ENCODE measurements around the gene WBP2.

WBP2 gene

GRCh38 chr17:75855310-75856061, at the start of gene WBP2:
Gene WBP2, minus strand, starts transcription at chr17:75855335. Its CDS starts 38 bp downstream, at chr17:75855297.
- DNase-seq = peak; percentile 94

- no peak for DNase-seq
Measured at GRCh38 chr17:75902406-75902805, 47.3 kb upstream of the WBP2 start.

GRCh38 chr17:75901727-75902126, 46.6 kb upstream of the WBP2 start:
- no peak for DNase-seq

DNA sequence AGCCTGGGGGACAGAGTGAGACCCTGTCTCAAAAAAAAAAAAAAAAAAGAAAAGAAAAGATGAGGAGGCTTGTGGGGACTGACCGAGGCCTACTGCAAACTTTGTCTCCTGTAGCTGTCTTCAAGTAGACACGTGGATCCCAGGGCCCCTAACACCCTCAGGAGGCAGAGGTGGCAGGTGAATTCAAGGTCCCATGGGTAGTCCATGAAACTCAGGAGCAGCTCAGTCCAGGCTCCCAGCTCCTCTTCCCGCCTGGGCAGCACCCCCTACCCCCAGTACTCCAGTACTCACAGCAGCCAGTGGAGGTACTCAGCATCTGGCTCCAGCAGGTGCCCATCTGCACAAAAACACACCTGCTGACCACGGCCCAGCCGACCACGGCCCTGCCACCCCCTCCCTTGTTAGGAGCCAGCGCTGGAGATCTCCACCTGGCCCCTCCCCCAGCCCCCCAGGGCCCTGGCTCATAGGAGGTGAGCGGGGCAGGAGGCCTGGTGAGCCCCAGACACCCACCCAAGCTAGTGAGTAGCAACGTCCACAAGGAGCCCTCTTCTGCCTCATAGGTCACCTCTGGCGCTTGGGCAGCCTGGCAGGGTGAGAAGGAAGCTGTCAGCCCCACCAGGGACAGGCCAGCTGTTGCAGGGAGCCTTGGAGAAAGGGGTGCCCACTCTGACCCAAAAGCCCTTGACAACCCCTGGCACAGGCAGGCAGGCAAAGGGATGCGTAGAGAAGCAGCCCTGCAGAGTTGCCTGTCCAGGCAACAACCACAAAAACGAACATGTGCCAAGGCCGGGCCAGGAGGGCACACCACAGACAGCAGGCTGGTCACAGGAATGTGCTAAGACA, 45.8 kb upstream of the WBP2 start:
- no peak for DNase-seq

- no peak for DNase-seq
Measured at GRCh38 chr17:75899767-75900468, 44.8 kb upstream of the WBP2 start.

DNA sequence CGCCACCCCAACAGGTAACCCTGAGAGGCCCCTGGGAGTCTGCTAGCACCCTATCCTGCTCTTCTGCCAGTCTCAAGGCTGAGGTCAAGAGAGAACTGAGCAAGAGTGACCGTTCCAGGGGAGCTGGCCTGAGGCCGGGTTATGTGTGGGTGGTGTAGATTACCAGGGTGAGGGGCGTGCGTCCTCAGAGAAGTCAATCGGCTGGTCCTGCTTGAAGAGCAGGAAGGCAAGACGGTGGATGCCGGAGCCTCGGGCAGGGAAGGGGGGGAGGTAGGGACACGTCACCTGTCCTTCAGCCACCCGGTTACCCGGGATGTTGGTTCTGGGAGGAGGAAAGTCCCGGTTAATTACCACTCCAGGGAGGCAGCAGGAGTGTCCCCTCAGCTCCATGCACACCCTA, 44.2 kb upstream of the WBP2 start:
- no peak for DNase-seq

DNA sequence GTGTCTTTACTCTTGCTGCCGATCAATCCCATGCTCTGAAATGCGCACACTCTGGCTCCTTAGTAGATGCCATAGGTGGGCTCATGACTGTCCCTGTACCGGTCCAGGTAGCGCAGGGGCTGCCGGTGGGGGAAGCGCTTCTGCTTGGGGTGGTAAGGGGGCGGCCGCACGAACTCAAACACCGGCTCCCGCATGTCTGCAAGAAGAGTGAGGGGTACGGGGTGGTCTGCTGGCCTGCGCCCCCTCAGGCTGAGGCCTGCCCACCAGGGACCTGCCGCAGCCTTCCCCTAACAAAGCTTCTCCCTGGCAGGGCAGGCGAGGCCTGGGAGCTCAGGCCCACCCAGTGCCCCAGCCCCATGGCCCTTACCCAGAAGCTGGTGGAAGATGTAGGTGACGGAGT, 43.7 kb upstream of the WBP2 start:
- no peak for DNase-seq

DNA sequence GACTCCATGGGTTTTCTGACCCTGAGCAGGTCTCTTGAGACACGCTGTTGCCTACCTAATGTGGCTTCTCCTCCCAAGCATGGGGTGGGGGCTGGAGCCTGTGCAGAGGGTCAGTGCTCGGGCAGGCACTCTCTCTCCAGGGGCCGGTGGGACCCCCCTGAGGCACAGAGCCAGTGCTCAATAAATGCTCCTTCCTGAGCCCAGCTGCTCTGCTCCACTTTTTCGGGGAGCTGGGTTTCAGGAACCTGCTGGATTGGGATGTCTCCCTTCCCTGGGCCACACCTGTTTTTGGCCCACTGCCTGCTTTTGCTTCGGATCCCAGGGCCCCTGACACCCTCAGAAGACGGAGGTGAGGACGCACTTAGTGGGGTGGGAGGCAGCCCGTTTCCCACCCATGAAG, 42.9 kb upstream of the WBP2 start:
- DNase-seq = no peak

DNA sequence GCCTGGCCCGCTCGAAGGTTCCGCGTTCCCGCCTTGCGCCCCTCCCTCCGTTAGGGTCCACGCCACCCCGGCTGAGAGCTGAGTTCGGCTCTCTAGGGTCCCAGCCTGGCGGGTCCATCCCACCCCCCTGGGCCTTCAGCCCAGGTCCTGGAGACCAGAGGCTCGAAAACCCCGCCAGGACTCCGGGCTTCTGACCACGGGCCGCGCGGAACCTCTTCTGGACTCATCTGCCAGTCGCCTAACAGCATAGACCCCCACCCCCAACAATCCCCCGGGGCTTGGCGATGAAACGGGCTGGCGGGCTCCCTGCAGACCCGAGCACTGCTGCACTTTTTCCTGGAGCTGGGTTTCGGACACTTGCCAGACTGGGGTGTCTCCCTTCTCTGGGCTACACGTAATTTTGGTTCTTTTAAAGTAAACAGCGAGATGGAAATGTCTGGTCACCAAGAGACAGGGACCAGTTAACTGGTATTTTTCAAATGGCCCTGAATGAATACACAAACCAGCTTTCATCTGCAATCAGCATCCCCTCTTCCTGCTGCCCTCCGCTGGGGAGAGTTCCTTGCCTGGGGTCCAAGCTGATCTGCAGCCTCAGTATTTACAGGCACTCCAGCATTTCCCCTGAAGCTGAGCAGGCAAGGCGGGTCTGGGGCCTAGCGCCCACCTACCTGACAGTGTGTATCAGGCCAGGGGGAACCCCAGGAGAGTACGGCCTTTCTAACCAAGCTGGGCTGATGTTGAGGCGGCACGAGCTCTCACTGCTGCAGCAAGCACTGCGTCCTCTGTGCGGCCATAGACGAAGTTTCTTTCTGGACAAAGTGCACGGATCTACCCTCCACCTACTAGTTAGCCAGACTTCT, 42.3 kb upstream of the WBP2 start:
- no peak for DNase-seq

DNA sequence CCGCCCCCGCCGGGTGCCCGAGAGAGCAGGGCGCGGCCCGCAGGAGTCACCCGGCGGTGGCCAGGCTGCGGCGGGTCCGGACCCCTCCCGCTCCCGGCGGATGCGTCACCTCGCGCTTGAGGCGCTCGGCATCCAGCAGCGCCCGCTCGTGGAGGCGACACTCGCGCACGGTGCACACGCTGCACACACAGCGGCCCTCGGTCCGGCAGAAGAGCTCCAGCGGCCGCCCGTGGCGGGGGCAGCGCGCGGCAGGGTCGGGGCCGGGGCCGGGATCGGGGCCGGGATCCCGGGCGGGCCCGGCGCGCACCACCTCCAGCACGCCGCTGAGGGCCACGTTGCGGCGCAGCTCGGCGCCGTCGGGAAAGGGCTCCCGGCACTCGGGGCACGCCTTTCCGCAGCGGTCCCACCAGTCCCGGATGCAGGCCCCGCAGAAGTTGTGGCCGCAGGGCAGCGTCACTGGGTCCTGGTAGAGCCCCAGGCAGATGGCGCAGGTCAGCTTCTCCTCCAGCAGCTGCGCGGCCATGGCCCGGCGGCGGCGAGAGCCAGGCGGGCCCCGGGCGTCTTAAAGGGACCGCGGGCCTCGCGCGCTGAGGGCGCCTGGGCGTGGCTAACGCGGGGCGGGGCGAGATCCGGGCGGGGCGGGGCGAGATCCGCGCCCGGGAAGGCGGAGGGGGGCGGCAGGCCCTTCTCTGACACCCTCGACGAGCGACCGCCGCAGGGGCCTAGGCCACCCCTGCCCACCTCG, 41.5 kb upstream of the WBP2 start, which contains the start of gene TRIM65:
Gene TRIM65 (minus strand): TSS at position 537 of the 745 bp plus-strand sequence. CDS start 14 bp downstream, at position 523.
- peak; percentile 91 for DNase-seq

GRCh38 chr17:75895370-75896155, 40.4 kb upstream of the WBP2 start:
- DNase-seq = no peak

DNA sequence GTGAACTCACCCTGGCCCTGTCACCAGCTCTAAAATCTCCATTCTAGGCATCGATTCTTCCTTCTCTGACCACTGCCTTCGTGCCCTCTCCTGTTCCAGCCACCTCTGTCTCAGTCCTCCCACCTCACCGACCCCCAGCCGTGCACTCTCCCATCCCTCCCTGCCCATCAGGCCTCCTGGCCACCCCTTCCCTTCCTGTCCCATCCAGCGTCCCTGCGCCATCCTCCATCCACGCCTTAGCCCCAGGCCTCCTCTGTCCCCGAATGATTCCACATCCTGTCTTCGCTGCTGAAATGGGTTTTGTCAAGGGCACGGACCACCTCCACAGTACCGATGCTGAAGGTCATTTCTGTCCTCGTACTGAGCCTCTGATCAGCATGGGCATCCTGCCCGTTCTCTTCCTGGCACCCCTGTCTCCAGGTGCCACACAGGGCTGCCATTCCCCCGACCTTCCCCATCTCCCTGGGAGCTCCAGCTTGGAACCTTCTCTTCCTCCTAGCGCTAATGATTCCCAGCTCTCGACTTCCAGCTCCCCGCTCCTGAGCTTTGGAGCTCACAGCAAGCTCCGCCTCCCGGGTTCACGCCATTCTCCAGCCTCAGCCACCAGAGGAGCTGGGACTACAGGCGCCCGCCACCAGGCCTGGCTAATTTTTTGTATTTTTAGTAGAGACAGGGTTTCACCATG, 39.1 kb upstream of the WBP2 start:
- DNase-seq = no peak

DNA sequence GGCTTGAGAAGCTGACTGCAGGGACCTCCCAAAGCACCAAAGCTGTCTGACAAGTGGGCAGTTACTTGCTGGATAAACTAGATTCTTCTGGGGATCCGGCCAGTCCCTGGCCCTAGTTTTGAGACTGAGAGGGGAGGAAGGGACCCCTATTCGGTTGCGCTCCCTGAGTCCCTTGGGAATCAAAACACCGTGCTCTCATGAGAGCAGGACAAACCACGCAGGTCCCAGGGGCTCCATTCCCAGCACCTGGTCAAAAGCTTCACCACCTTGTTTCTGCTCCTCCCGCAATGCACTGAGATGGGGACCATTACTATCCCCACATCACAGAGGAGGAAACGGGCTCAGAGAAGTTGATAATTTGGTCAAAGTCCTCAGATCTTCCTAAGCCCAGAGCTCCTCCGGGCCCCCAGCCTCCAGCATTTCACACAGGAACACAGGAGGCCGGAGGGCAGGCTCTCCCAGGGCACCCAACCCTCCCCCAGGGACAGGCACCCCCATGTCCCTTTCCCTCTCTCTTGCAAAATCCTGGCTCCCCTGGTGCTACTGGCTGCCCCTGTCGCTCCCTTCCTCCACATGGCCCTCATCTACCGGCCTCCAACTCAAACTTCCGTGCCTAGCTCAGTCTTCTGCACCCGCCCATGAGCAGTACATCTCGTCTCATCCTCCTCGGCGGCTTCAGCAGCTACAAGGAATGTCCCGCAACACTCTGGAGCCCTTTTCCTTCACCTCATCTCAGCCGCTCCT, 38.3 kb upstream of the WBP2 start:
- DNase-seq = no peak

GRCh38 chr17:75892556-75893224, 37.6 kb upstream of the WBP2 start:
- DNase-seq = no peak

DNA sequence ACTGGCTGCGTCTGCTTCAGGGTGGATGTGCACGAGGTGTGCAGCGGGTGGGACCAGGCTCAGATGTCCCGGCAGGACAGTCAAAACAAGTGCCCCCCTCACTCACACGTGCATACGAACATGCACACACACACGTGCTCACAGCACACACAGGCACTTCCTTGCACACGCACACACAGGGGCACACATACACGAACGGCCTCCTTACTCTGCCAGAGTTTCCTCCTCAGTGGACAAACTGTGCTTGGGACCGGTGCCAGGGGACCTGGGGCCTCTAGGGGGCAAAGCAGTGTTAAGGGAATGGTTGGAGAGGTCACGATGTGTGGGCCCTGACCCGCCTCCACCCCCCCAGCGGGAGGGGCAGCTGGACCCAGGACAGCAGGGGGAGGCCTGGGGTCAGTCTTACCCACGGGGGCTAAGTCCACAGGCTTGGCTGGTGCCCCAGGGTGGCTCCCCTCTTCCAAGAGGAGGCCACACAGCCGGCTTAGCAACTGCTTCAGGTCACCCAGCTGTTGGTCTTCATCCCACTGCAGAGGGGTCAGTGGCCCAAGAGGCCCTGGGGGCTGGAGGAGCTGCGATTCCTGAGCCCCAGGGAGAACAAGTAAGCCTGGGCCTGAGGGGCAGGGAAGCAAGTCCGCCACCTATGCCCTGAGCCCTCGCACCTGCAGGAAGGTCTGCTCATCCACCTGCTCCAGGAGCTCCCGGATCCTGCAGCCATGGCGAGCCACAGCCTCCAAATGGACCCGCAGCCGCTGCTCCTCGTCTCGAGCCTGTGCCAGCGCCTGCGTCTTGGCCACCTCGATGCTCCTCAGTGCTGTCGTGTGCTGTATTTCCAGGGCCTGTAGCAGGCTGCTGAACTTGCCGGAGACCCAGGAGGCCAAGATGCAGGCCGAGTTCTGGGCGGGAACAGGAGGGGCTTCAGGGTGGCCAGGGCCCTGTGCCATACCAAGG, 36.7 kb upstream of the WBP2 start:
- no peak for DNase-seq

DNA sequence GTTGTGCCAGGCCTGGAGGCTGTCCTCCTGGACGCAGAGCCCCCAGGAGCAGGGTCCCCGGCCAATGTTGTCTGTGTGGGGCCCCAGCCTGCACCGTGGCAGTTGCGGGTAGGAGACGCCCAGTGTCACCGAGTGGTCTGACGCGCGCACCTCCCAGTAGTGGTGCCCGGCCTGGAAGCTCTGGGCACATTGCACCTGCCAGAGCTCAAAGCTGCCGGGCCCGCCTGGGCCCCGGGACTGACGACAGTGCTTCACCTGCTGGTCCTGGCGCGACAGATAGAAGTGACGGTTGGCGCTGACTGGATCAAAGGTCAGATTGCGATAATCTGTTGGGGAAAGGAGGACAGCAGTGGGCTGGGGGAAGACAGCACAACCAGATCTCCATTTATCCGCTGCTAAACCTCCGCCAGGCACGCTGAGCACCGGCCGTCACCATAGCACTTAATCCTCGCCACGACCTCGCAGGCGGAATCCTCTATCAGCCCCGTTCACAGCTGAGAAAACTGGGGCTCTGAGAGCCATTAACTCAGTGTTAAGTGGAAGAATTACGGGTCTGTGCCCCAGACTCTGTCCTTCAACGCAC, 36.0 kb upstream of the WBP2 start:
- no peak for DNase-seq

- DNase-seq = no peak
Measured at GRCh38 chr17:75889454-75889853, 34.3 kb upstream of the WBP2 start.

All from activated CD8-positive, alpha-beta memory T cell treated with anti-CD3 and anti-CD28 coated beads, Interleukin-2, amount 50 U/mL, for 48 hours (primary cell).